Transverse colon (tissue), 4 donors: Measurements from ENCODE around the gene SCAMP4. TPM values are rescaled to one million over a fixed set of nuclear protein-coding genes. Genes with fewer than 3 reads are reported as not detected.

Source experiments
- DNase-seq: peaks from one replicate; pipeline ENCODE4 v3.0.0-alpha.2; 2019
- H3K27ac ChIP-seq, 4 donors: fragments of 200-600 bp; sonication (generic); 2 replicates each; pipeline ENCODE4 v1.5.1; 2016 to 2018; ENCODE audit warnings: inconsistent platforms in 4 of 4
- H3K27me3 ChIP-seq: fragments of 200-600 bp; sonication (generic); 2 replicates; pipeline ENCODE4 v1.5.1; 2017; ENCODE audit warnings: inconsistent platforms
- H3K36me3 ChIP-seq, 4 donors: fragments of 200-600 bp; sonication (generic); 2 replicates each; pipeline ENCODE4 v1.5.1; 2017 to 2019; ENCODE audit warnings: inconsistent platforms in 4 of 4
- H3K4me1 ChIP-seq, 4 donors: fragments of 200-600 bp; sonication (generic); 2 replicates each; pipeline ENCODE4 v1.5.1; 2017 to 2020; ENCODE audit warnings: inconsistent platforms in 4 of 4
- H3K4me3 ChIP-seq, 4 donors: fragments of 200-600 bp; sonication (generic); 1 replicate in 1 of 4; 2 replicates in 3 of 4; pipeline versions ENCODE4 v1.5.1 to v1.6.1; 2017 to 2019; ENCODE audit warnings: inconsistent platforms in 4 of 4
- H3K9me3 ChIP-seq, 2 donors: fragments of 200-600 bp; sonication (generic); 2 replicates each; pipeline ENCODE4 v1.5.1; 2017 to 2019; ENCODE audit warnings: inconsistent platforms in 2 of 2
- EP300 ChIP-seq: sonication (generic); formaldehyde crosslinking; IDR thresholded peaks from one replicate; pipeline ENCODE4 v1.6.1; 2017; ENCODE audit warnings: antibody characterized with exemption, low read depth
- POLR2A ChIP-seq: fragments of 450-650 bp; IDR thresholded peaks from one replicate; pipeline ENCODE4 v1.6.1; 2016; ENCODE audit warnings: antibody characterized with exemption, mild to moderate bottlenecking, moderate library complexity
- POLR2AphosphoS5 ChIP-seq, 3 donors: sonication (generic); formaldehyde crosslinking; IDR thresholded peaks; one replicate each; pipeline ENCODE4 v1.6.1; 2016; ENCODE audit warnings: antibody characterized with exemption in 3 of 3
- WGBS, 2 donors: methylation state at CpG; one replicate each; pipeline ENCODE4 v1.1.5; 2018; ENCODE audit warnings: low coverage in 1 of 2; 5-methylcytosine and 5-hydroxymethylcytosine counted together
- in situ Hi-C, 4 donors: fragments of 200-750 bp; cut with MboI; loops; one replicate each; pipeline versions ENCODE4 v1.15.0 to v1.15.1; 2017; ENCODE audit warnings: low sequenced_read_pairs in 3 of 4, low pct_ligation_motif_present in 1 of 4, low pct_unique_long_range_greater_than_20kb in 1 of 4
- intact Hi-C: fragments of 100-400 bp; cut with DNase I; formaldehyde crosslinking; loops from one replicate; pipeline ENCODE4 v1.15.1; 2023; ENCODE audit warnings: low total_unique reads
- total RNA-seq, 4 donors: library from RNA; depleted of rRNA; stranded (reverse); fragments of >200 nt; gene quantifications; one replicate each; pipeline ENCODE4 v1.1.0, GENCODE V29; 2016
- TF ChIP-seq, protein P1 (sequence below), 5 experiments: fragments of 200-600 bp in 3 of 5; fragments of 450-650 bp in 2 of 5; sonication (generic) in 3 of 5; IDR thresholded peaks; 1 replicate in 2 of 5; 2 replicates in 3 of 5; pipeline ENCODE4 v1.5.1; 2016 to 2017; ENCODE audit warnings: antibody characterized with exemption in 5 of 5, inconsistent platforms in 3 of 5, mild to moderate bottlenecking in 2 of 5, moderate library complexity in 1 of 5

SCAMP4 gene
- total RNA-seq, 4 donors from 2014 or later = 25.1 to 119 (median 86.6) TPM

DNA sequence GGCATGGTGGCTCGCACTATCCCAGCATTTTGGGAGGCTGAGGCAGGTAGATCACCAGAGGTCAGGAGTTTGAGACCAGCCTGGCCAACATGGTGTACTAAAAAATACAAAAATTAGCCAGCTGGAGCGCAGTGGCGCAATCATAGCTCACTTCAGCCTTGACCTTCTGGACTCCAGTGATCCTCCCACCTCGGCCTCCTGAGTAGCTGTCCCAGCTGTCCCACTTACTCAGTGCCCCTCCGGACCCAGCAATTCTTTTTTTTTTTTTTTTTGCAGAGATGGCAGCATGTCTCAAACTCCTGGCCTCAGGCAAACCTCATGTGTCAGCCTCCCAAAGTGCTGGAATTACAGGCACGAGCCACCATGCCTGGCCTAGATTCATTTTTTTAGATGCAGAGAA lies 2.3 kb upstream of the SCAMP4 start:
- no peak overlapping the region for H3K4me3 ChIP-seq
- no peak for DNase-seq
- peaks cover 0 to 35% (median 28%) of the 10 kb centered on the region in 4 donors for H3K4me1 ChIP-seq
- no peaks in the 10 kb centered on the region for H3K9me3 ChIP-seq
- intact Hi-C loops = no loop called here
- TF ChIP-seq, protein P1, sequence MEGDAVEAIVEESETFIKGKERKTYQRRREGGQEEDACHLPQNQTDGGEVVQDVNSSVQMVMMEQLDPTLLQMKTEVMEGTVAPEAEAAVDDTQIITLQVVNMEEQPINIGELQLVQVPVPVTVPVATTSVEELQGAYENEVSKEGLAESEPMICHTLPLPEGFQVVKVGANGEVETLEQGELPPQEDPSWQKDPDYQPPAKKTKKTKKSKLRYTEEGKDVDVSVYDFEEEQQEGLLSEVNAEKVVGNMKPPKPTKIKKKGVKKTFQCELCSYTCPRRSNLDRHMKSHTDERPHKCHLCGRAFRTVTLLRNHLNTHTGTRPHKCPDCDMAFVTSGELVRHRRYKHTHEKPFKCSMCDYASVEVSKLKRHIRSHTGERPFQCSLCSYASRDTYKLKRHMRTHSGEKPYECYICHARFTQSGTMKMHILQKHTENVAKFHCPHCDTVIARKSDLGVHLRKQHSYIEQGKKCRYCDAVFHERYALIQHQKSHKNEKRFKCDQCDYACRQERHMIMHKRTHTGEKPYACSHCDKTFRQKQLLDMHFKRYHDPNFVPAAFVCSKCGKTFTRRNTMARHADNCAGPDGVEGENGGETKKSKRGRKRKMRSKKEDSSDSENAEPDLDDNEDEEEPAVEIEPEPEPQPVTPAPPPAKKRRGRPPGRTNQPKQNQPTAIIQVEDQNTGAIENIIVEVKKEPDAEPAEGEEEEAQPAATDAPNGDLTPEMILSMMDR (IDR thresholded peaks at IDR 0.05) = no peak
- TF ChIP-seq POLR2A (no peak), EP300 (no peak), POLR2AphosphoS5 (IDR thresholded peaks at IDR 0.05) (no peak)
- in situ Hi-C loops = no loop called here
- H3K27me3 ChIP-seq = no peaks in the 10 kb centered on the region
- peak overlapping the region; percentile 44 to 92 (median 72) for H3K27ac ChIP-seq
- no peaks in the 10 kb centered on the region for H3K36me3 ChIP-seq
- 77 to 88% methylated on average over 6 of the region's 6 CpGs for WGBS, 2 donors

- in situ Hi-C loops (no loop called here), intact Hi-C loops (no loop called here)
- Histone ChIP-seq H3K4me1 (peaks cover 7 to 52% (median 46%) of the 10 kb centered on the region in 4 donors), H3K36me3 (no peaks in the 10 kb centered on the region), H3K4me3 (peak overlapping the region in 1 of 4 donors; percentile 86), H3K9me3 (no peaks in the 10 kb centered on the region), H3K27me3 (no peaks in the 10 kb centered on the region), H3K27ac (peak overlapping the region; percentile 88 to 92 (median 92))
- no peak for DNase-seq
- 29% methylated on average over 8 of the region's 8 CpGs; no CpG with 5 or more reads in 1 of the 2 donors for WGBS, 2 donors
- TF ChIP-seq POLR2AphosphoS5 (IDR thresholded peaks at IDR 0.05) (no peak), POLR2A (no peak), EP300 (no peak)
- TF ChIP-seq, protein P1 (IDR thresholded peaks at IDR 0.05) = no peak
Measured at GRCh38 chr19:1904860-1905109, 414 bp upstream of the SCAMP4 start.

DNA sequence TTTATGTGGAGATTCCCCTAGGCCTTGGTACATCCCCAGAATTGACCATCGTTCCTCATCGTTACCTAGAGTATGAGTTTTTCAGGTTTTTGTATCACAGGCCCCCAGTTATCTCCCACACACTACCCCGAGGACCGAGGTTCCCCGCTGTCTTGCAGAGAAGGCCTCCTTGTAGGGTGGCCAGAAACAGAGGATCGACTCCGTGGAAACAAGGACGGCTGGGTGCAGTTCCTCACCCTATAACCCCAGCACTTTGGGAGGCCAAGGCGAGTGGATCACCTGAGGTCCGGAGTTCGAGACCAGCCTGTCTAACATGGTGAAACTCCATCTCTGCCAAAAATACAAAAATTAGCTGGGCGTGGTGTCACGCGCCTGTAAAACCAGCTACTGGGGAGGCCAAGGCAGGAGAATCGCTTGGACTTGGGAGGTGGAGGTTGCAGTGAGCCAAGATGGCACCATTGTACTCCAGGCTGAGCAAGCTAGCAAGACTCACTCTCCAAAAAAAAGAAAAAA lies 720 bp downstream of the SCAMP4 start:
- no peaks in the 10 kb centered on the region for H3K27me3 ChIP-seq
- 71 to 85% methylated on average over 4 to 15 of the region's 15 CpGs for WGBS, 2 donors
- no peaks in the 10 kb centered on the region for H3K9me3 ChIP-seq
- in situ Hi-C loops = no loop called here
- intact Hi-C loops = no loop called here
- H3K27ac ChIP-seq = peak overlapping the region; percentile 88 to 92 (median 92)
- peaks cover 11 to 56% (median 48%) of the 10 kb centered on the region in 4 donors for H3K4me1 ChIP-seq
- no peaks in the 10 kb centered on the region for H3K36me3 ChIP-seq
- H3K4me3 ChIP-seq = peak overlapping the region; percentile 58 to 86 (median 74)
- no peak for DNase-seq
- no peak for TF ChIP-seq POLR2AphosphoS5 (IDR thresholded peaks at IDR 0.05)
- no peak for TF ChIP-seq POLR2A
- no peak for TF ChIP-seq EP300
- TF ChIP-seq, protein P1 (IDR thresholded peaks at IDR 0.05) = no peak

- DNase-seq = no peak
- intact Hi-C loops = no loop called here
Measured at GRCh38 chr19:1906985-1907562, 1.9 kb downstream of the SCAMP4 start.

More at GRCh38 chr19:1906985-1907562, 1.9 kb downstream of the SCAMP4 start:
- peak overlapping the region; percentile 88 to 92 (median 92) for H3K27ac ChIP-seq
- TF ChIP-seq, protein P1 (IDR thresholded peaks at IDR 0.05) = peak in 1 of 5 experiments; percentile 6
- no peak for TF ChIP-seq POLR2A
- no peaks in the 10 kb centered on the region for H3K36me3 ChIP-seq
- 74 to 76% methylated on average over 5 to 10 of the region's 10 CpGs for WGBS, 2 donors
- in situ Hi-C loops = no loop called here
- no peaks in the 10 kb centered on the region for H3K9me3 ChIP-seq
- H3K4me1 ChIP-seq = peaks cover 11 to 62% (median 51%) of the 10 kb centered on the region in 4 donors
- H3K27me3 ChIP-seq = no peaks in the 10 kb centered on the region
- peak overlapping the region in 2 of 4 donors; percentile 34 to 48 for H3K4me3 ChIP-seq
